Common myeloid progenitor, CD34-positive (primary cell): Measurements from ENCODE around the gene SUSD1.
A peak's percentile ranks its signal among the peaks of the same experiment; 100 is the strongest.

Source experiments
- CTCF ChIA-PET: fragments of 350-600 bp; sonication (Branson Sonifier 250); formaldehyde crosslinking; loops from one replicate; lab custom pipeline; 2021; ENCODE audit warnings: antibody characterized with exemption; lab: Charles Lee
- POLR2A ChIA-PET: fragments of 350-600 bp; sonication (Branson Sonifier 250); formaldehyde crosslinking; loops from one replicate; lab custom pipeline; 2021; ENCODE audit warnings: antibody characterized with exemption; lab: Charles Lee
- DNase-seq, 3 donors: peaks; one replicate each; pipeline versions ENCODE4 v3.0.0 to v3.0.0-alpha.2; 2013
- H3K27ac ChIP-seq, 2 experiments: 1 replicate in 1 of 2; 2 replicates in 1 of 2; pipeline ENCODE4 v1.7.0; 2013; ENCODE audit warnings: inconsistent platforms in 2 of 2, low read length in 2 of 2, mild to moderate bottlenecking in 2 of 2, low read depth in 1 of 2, moderate library complexity in 1 of 2; ENCODE audit not compliant: severe bottlenecking in 2 of 2, insufficient read depth in 1 of 2, poor library complexity in 1 of 2
- H3K27me3 ChIP-seq, 5 experiments: replicated peaks in 2 of 5; 1 replicate in 3 of 5; 2 replicates in 2 of 5; pipeline versions ENCODE4 v1.6.1 to v1.7.0; 2013; ENCODE audit warnings: low read length in 4 of 5, mild to moderate bottlenecking in 2 of 5, moderate library complexity in 2 of 5, inconsistent platforms in 1 of 5; ENCODE audit not compliant: insufficient read depth in 5 of 5, control insufficient read depth in 4 of 5
- H3K36me3 ChIP-seq, 4 experiments: 1 replicate in 2 of 4; 2 replicates in 2 of 4; pipeline versions ENCODE4 v1.6.1 to v1.7.0; 2013; ENCODE audit warnings: low read length in 3 of 4, control low read depth in 1 of 4, mild to moderate bottlenecking in 1 of 4; ENCODE audit not compliant: control insufficient read depth in 4 of 4, insufficient read depth in 4 of 4
- H3K4me1 ChIP-seq, 4 experiments: 1 replicate in 3 of 4; 2 replicates in 1 of 4; pipeline versions ENCODE4 v1.6.1 to v1.7.1; 2013; ENCODE audit warnings: low read length in 3 of 4, mild to moderate bottlenecking in 3 of 4, control low read depth in 1 of 4, inconsistent platforms in 1 of 4, moderate library complexity in 1 of 4; ENCODE audit not compliant: control insufficient read depth in 4 of 4, insufficient read depth in 4 of 4; ENCODE audit errors: control extremely low read depth in 1 of 4
- H3K4me3 ChIP-seq, 7 experiments: 1 replicate in 4 of 7; 2 replicates in 3 of 7; pipeline versions ENCODE4 v1.5.1 to v1.7.0; 2013; ENCODE audit warnings: mild to moderate bottlenecking in 7 of 7, low read length in 6 of 7, moderate library complexity in 6 of 7, inconsistent platforms in 2 of 7, low read depth in 2 of 7, control low read depth in 1 of 7; ENCODE audit not compliant: insufficient read depth in 4 of 7, control insufficient read depth in 1 of 7; ENCODE audit errors: extremely low read depth in 1 of 7
- H3K9me3 ChIP-seq, 5 experiments: 1 replicate in 4 of 5; 2 replicates in 1 of 5; pipeline versions ENCODE4 v1.6.1 to v1.7.1; 2013; ENCODE audit warnings: low read length in 4 of 5, mild to moderate bottlenecking in 2 of 5, inconsistent platforms in 1 of 5, low read depth in 1 of 5, moderate library complexity in 1 of 5; ENCODE audit not compliant: control insufficient read depth in 4 of 5, insufficient read depth in 2 of 5; ENCODE audit errors: control extremely low read depth in 1 of 5
- WGBS: methylation state at CpG from one replicate; pipeline ENCODE4 v1.1.5; 2013; ENCODE audit not compliant: insufficient coverage; 5-methylcytosine and 5-hydroxymethylcytosine counted together

SUSD1 gene

GRCh38 chr9:112169368-112169767, 5.7 kb downstream of the SUSD1 start:
- H3K4me1 ChIP-seq: peaks cover 4 to 39% (median 24%) of the 10 kb centered on the region in 4 experiments
- H3K36me3 ChIP-seq: peaks cover 0 to 7% (median 2%) of the 10 kb centered on the region in 4 experiments
- POLR2A ChIA-PET: no interaction called here
- no peaks in the 10 kb centered on the region for H3K9me3 ChIP-seq
- CTCF ChIA-PET: interaction anchor here (0.7 kb wide), 1 partner anchor 119 kb away, joined by 3 read pairs; no protein-coding TSS in a partner anchor
- WGBS: 96% methylated on average over 4 of the region's 6 CpGs
- DNase-seq: no peak
- H3K27ac ChIP-seq: no peak overlapping the region
- no peak overlapping the region for H3K4me3 ChIP-seq
- no peaks in the 10 kb centered on the region for H3K27me3 ChIP-seq

GRCh38 chr9:112168197-112168596, 6.9 kb downstream of the SUSD1 start:
- Histone ChIP-seq H3K4me1 (peaks cover under 1 to 29% (median 12%) of the 10 kb centered on the region in 4 experiments), H3K27ac (no peak overlapping the region), H3K36me3 (peaks cover 0 to 4% (median 2%) of the 10 kb centered on the region in 4 experiments), H3K27me3 (no peaks in the 10 kb centered on the region), H3K9me3 (no peaks in the 10 kb centered on the region), H3K4me3 (no peak overlapping the region)
- WGBS: 100% methylated on average over 2 of the region's 3 CpGs
- DNase-seq: no peak
- POLR2A ChIA-PET: no interaction called here
- CTCF ChIA-PET: no interaction called here

- POLR2A ChIA-PET: no interaction called here
- CTCF ChIA-PET: interaction anchor here (1.2 kb wide), 1 partner anchor 170 kb away, joined by 3 read pairs; no protein-coding TSS in a partner anchor
- no peaks in the 10 kb centered on the region for H3K9me3 ChIP-seq
- no peak overlapping the region for H3K4me3 ChIP-seq
- 96% methylated on average over 7 of the region's 12 CpGs for WGBS
- DNase-seq: peak in 2 of 3 donors; percentile 25 to 42
- H3K27me3 ChIP-seq: no peaks in the 10 kb centered on the region
- peaks cover 8 to 27% (median 17%) of the 10 kb centered on the region in 4 experiments for H3K4me1 ChIP-seq
- H3K36me3 ChIP-seq: no peaks in the 10 kb centered on the region
- no peak overlapping the region for H3K27ac ChIP-seq
These were observed 8.6 kb downstream of the SUSD1 start for GRCh38 chr9:112166176-112167140.

- ChIA-PET POLR2A (interaction anchor here (0.8 kb wide), 1 partner anchor 17 kb away, joined by 4 read pairs; no protein-coding TSS in a partner anchor), CTCF (interaction anchor here (1.2 to 3.6 kb wide), 3 partner anchors 9 to 14 kb away, joined by 4 to 15 read pairs (median 5); partner anchors contain the start of gene SUSD1)
- peak in 2 of 3 donors; percentile 65 to 70 for DNase-seq
- Histone ChIP-seq H3K27me3 (no peaks in the 10 kb centered on the region), H3K4me3 (peak overlapping the region in 2 of 7 experiments; percentile 12 to 71), H3K9me3 (no peaks in the 10 kb centered on the region), H3K36me3 (peaks cover 0 to 3% (median 0%) of the 10 kb centered on the region in 4 experiments), H3K4me1 (peaks cover 8 to 20% (median 15%) of the 10 kb centered on the region in 4 experiments), H3K27ac (no peak overlapping the region)
- 100% methylated on average over 1 of the region's 5 CpGs for WGBS
These were observed 12.3 kb downstream of the SUSD1 start for GRCh38 chr9:112162621-112163413.

- no peaks in the 10 kb centered on the region for H3K27me3 ChIP-seq
- no peaks in the 10 kb centered on the region for H3K9me3 ChIP-seq
- peaks cover 8 to 14% (median 11%) of the 10 kb centered on the region in 4 experiments for H3K4me1 ChIP-seq
- H3K27ac ChIP-seq: no peak overlapping the region
- peaks cover 2 to 7% (median 3%) of the 10 kb centered on the region in 4 experiments for H3K36me3 ChIP-seq
- POLR2A ChIA-PET: no interaction called here
- DNase-seq: no peak
- no peak overlapping the region for H3K4me3 ChIP-seq
- no CpG with 5 or more reads among the region's 1 CpG for WGBS
- CTCF ChIA-PET: no interaction called here
These were observed 15.3 kb downstream of the SUSD1 start for GRCh38 chr9:112159781-112160180.

GRCh38 chr9:112158656-112159367, 16.3 kb downstream of the SUSD1 start:
- H3K27me3 ChIP-seq: no peaks in the 10 kb centered on the region
- no peaks in the 10 kb centered on the region for H3K9me3 ChIP-seq
- WGBS: 100% methylated on average over 1 of the region's 4 CpGs
- H3K4me1 ChIP-seq: peaks cover 8 to 14% (median 11%) of the 10 kb centered on the region in 4 experiments
- H3K36me3 ChIP-seq: peaks cover 4 to 11% (median 6%) of the 10 kb centered on the region in 4 experiments
- no peak overlapping the region for H3K4me3 ChIP-seq
- CTCF ChIA-PET: no interaction called here
- POLR2A ChIA-PET: interaction anchor here (1.2 kb wide), 1 partner anchor 16 kb away, joined by 4 read pairs; the partner anchor contains the start of gene SUSD1
- H3K27ac ChIP-seq: no peak overlapping the region
- no peak for DNase-seq
